ENCODE data around the gene NRBF2. TPM values are rescaled to one million over a fixed set of nuclear protein-coding genes. Genes with fewer than 3 reads are reported as not detected.

The NRBF2 gene
- total and polyA plus RNA-seq, 12 donors: 3.5 to 18.2 (median 10.2) TPM

- DNase-seq (no peak), ATAC-seq (no peak)
- H3K4me1 ChIP-seq: peaks cover 0 to 40% (median 21%) of the 10 kb centered on the region in 9 donors
- peak overlapping the region in 1 of 10 donors; percentile 48 for H3K27ac ChIP-seq
- intact Hi-C loops (cut with DNase I): loop anchor here in 1 of 10 donors (5.0 kb wide), 1 partner anchor 545 kb away; no protein-coding TSS in a partner anchor
- no peaks in the 10 kb centered on the region for H3K9me3 ChIP-seq
- H3K27me3 ChIP-seq: no peaks in the 10 kb centered on the region
- no peak for TF ChIP-seq CTCF (IDR thresholded peaks at IDR 0.05)
- no peak overlapping the region for H3K4me3 ChIP-seq
- peaks cover 0 to 100% (median 23%) of the 10 kb centered on the region in 9 donors for H3K36me3 ChIP-seq
- WGBS, 2 donors: 33 to 51% methylated on average over 1 of the region's 1 CpG
These were observed 38.8 kb downstream of the NRBF2 start for GRCh38 chr10:63171926-63172325.

- TF ChIP-seq CTCF (IDR thresholded peaks at IDR 0.05): no peak
- no peaks in the 10 kb centered on the region for H3K9me3 ChIP-seq
- no peak overlapping the region for H3K4me3 ChIP-seq
- peaks cover 0 to 100% (median 36%) of the 10 kb centered on the region in 9 donors for H3K36me3 ChIP-seq
- no peaks in the 10 kb centered on the region for H3K27me3 ChIP-seq
- 98 to 100% methylated on average over 1 of the region's 1 CpG for WGBS, 2 donors
- peak in 4 of 8 donors; percentile 39 to 62 (median 49) for ATAC-seq
- intact Hi-C loops (cut with DNase I): loop anchor here in 1 of 10 donors (5.0 kb wide), 1 partner anchor 544 kb away; no protein-coding TSS in a partner anchor
- DNase-seq: no peak
- H3K4me1 ChIP-seq: peaks cover 0 to 34% (median 18%) of the 10 kb centered on the region in 9 donors
- peak overlapping the region in 2 of 10 donors; percentile 39 to 62 for H3K27ac ChIP-seq
These were observed 40.5 kb downstream of the NRBF2 start for GRCh38 chr10:63173468-63174232.

- ATAC-seq (no peak), DNase-seq (no peak)
- intact Hi-C loops (cut with DNase I): no loop called here
- Histone ChIP-seq H3K27me3 (no peaks in the 10 kb centered on the region), H3K9me3 (no peaks in the 10 kb centered on the region), H3K4me1 (peaks cover 0 to 30% (median 18%) of the 10 kb centered on the region in 9 donors), H3K27ac (no peak overlapping the region), H3K36me3 (peaks cover 0 to 100% (median 40%) of the 10 kb centered on the region in 9 donors), H3K4me3 (no peak overlapping the region)
- WGBS, 2 donors: 87 to 92% methylated on average over 1 of the region's 1 CpG
- no peak for TF ChIP-seq CTCF (IDR thresholded peaks at IDR 0.05)
These were observed 42.4 kb downstream of the NRBF2 start for GRCh38 chr10:63175534-63175933.

GRCh38 chr10:63192826-63193225 lies 59.7 kb downstream of the NRBF2 start:
- Histone ChIP-seq H3K36me3 (peaks cover 0 to 100% (median 53%) of the 10 kb centered on the region in 9 donors), H3K27me3 (no peaks in the 10 kb centered on the region), H3K9me3 (no peaks in the 10 kb centered on the region), H3K4me1 (peaks cover 0 to 7% (median 0%) of the 10 kb centered on the region in 9 donors), H3K4me3 (no peak overlapping the region), H3K27ac (no peak overlapping the region)
- 27 to 30% methylated on average over 1 of the region's 1 CpG for WGBS, 2 donors
- ATAC-seq: no peak
- intact Hi-C loops (cut with DNase I): no loop called here
- no peak for TF ChIP-seq CTCF (IDR thresholded peaks at IDR 0.05)
- DNase-seq: no peak
